ENCODE measurements around the gene GHRL. TPM values are rescaled to one million over a fixed set of nuclear protein-coding genes. Genes with fewer than 3 reads are reported as not detected.

Gene GHRL
- total RNA-seq, 1 experiment from 2014 or later: not detected

DNA sequence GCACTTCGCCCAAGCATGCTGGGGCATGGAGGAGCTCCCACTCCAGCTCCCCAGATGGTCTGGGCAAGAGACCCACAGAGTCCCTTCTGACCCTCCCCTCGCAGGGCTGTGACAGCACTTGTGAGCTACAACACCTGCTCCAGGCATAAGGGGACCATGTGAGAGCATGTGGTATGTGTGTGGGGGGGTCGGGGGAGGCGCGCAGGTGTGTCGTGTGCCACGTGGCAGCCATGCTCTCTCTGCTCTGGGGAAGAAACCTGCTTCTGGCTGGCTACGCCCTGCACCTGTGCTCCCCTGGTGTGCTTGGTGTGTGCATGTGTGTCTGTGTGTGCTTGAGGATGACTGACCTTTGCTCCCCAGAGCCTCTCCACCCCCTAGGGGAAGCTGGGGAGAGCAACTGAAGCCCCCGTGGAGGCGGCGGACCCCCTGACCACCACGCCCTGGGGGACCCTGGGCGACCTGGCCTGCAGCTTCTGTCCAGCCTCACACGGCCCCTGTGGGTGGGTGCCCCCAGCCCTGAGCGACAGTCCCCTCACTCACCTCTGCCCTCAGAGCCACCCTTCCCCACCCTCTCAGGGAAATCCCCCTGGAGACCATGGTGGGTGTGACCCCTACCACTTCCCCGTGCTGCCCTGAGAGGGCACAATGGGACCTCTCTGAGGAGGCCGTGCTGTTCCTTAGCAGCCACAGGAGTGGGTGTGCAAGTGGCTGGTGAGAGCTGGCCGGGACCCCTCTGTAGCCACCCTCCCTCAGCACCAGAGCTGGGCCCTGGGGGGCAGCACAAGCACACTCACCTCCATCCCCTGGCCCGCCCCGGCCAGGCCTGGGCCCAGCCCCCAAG is 44.8 kb upstream of the GHRL start:
- Histone ChIP-seq H3K9me3 (ENCODE audit: control insufficient read depth in 1 of 2, insufficient read depth in 1 of 2, low read depth in 1 of 2, low read length in 2 of 2) (no peaks in the 10 kb centered on the region), H3K79me2 (ENCODE audit: insufficient read depth, low read length) (no peaks in the 10 kb centered on the region), H3K4me3 (replicated peaks in 1 of 2; ENCODE audit: low read depth in 1 of 2, low read length in 2 of 2) (no peak overlapping the region), H3K9me2 (ENCODE audit: insufficient read depth) (no peaks in the 10 kb centered on the region), H3K4me2 (ENCODE audit: low read length) (no peak overlapping the region), H3K4me1 (ENCODE audit: control insufficient read depth in 1 of 2, insufficient read depth in 2 of 2, low read length in 2 of 2) (no peaks in the 10 kb centered on the region), H3K9ac (ENCODE audit: low read length) (no peak overlapping the region), H3K27ac (ENCODE audit: low read depth, low read length) (no peak overlapping the region), H3K36me3 (ENCODE audit: control insufficient read depth in 1 of 2, insufficient read depth in 2 of 2, low read length in 2 of 2) (no peaks in the 10 kb centered on the region), H3K27me3 (ENCODE audit: insufficient read depth, low read length) (no peaks in the 10 kb centered on the region), H2AFZ (ENCODE audit: low read depth, low read length, poor library complexity, severe bottlenecking) (no peak overlapping the region), H4K20me1 (ENCODE audit: insufficient read depth) (no peaks in the 10 kb centered on the region)
- no peak for ATAC-seq
- no peak for DNase-seq (ENCODE audit: low read depth, low spot score)
- ChIA-PET RAD21 (ENCODE audit: low non-redundant PET in 1 of 2, low total read pairs in 2 of 2, uncharacterized antibody in 2 of 2, unreplicated experiment in 2 of 2) (no interaction called here), POLR2A (no interaction called here), CTCF (no interaction called here)
- no TSS peak for BruUV-seq (replicated peaks)
- TF ChIP-seq, protein P1, sequence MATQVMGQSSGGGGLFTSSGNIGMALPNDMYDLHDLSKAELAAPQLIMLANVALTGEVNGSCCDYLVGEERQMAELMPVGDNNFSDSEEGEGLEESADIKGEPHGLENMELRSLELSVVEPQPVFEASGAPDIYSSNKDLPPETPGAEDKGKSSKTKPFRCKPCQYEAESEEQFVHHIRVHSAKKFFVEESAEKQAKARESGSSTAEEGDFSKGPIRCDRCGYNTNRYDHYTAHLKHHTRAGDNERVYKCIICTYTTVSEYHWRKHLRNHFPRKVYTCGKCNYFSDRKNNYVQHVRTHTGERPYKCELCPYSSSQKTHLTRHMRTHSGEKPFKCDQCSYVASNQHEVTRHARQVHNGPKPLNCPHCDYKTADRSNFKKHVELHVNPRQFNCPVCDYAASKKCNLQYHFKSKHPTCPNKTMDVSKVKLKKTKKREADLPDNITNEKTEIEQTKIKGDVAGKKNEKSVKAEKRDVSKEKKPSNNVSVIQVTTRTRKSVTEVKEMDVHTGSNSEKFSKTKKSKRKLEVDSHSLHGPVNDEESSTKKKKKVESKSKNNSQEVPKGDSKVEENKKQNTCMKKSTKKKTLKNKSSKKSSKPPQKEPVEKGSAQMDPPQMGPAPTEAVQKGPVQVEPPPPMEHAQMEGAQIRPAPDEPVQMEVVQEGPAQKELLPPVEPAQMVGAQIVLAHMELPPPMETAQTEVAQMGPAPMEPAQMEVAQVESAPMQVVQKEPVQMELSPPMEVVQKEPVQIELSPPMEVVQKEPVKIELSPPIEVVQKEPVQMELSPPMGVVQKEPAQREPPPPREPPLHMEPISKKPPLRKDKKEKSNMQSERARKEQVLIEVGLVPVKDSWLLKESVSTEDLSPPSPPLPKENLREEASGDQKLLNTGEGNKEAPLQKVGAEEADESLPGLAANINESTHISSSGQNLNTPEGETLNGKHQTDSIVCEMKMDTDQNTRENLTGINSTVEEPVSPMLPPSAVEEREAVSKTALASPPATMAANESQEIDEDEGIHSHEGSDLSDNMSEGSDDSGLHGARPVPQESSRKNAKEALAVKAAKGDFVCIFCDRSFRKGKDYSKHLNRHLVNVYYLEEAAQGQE (IDR thresholded peaks at IDR 0.05; ENCODE audit: low read depth): no peak
- TF ChIP-seq FOSL1 (IDR thresholded peaks at IDR 0.05; ENCODE audit: low read depth) (no peak), ZNF274 (IDR thresholded peaks at IDR 0.05; ENCODE audit: low read depth, low read length) (no peak)
- intact Hi-C loops (cut with micrococcal nuclease): no loop called here

DNA sequence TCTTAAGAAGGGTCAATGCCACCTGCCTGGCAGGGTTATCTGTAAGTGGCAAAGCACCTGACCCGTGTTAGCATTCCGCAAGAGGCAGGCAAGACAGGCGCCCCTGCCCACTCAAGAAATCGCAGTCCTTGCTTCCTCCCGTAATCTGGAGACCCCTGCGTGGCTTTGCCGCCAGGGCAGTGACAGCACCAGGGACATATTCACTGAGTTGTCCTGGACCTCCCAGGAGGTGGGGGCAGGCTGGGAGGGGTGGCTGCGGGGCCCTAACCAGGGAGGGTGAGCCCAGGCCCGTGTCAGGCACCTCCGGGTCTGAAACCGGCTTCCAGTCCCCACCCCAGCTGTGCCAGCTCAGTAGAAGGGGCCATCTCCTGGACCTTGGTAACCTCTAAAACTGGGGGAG is 44.0 kb upstream of the GHRL start:
- intact Hi-C loops (cut with micrococcal nuclease): no loop called here
- Histone ChIP-seq H3K4me1 (ENCODE audit: control insufficient read depth in 1 of 2, insufficient read depth in 2 of 2, low read length in 2 of 2) (no peaks in the 10 kb centered on the region), H3K9ac (ENCODE audit: low read length) (no peak overlapping the region), H3K9me2 (ENCODE audit: insufficient read depth) (no peaks in the 10 kb centered on the region), H3K4me3 (replicated peaks in 1 of 2; ENCODE audit: low read depth in 1 of 2, low read length in 2 of 2) (no peak overlapping the region), H3K4me2 (ENCODE audit: low read length) (no peak overlapping the region), H3K27me3 (ENCODE audit: insufficient read depth, low read length) (no peaks in the 10 kb centered on the region), H3K27ac (ENCODE audit: low read depth, low read length) (no peak overlapping the region), H4K20me1 (ENCODE audit: insufficient read depth) (no peaks in the 10 kb centered on the region), H3K36me3 (ENCODE audit: control insufficient read depth in 1 of 2, insufficient read depth in 2 of 2, low read length in 2 of 2) (no peaks in the 10 kb centered on the region), H2AFZ (ENCODE audit: low read depth, low read length, poor library complexity, severe bottlenecking) (no peak overlapping the region), H3K9me3 (ENCODE audit: control insufficient read depth in 1 of 2, insufficient read depth in 1 of 2, low read depth in 1 of 2, low read length in 2 of 2) (no peaks in the 10 kb centered on the region), H3K79me2 (ENCODE audit: insufficient read depth, low read length) (no peaks in the 10 kb centered on the region)
- no peak for ATAC-seq
- ChIA-PET POLR2A (no interaction called here), CTCF (no interaction called here), RAD21 (ENCODE audit: low non-redundant PET in 1 of 2, low total read pairs in 2 of 2, uncharacterized antibody in 2 of 2, unreplicated experiment in 2 of 2) (no interaction called here)
- no peak for DNase-seq (ENCODE audit: low read depth, low spot score)
- no TSS peak for BruUV-seq (replicated peaks)
- TF ChIP-seq CBX3 (IDR thresholded peaks at IDR 0.05; ENCODE audit: low read depth) (no peak), CEBPB (IDR thresholded peaks at IDR 0.05; ENCODE audit: low read depth) (no peak), EGR1 (IDR thresholded peaks at IDR 0.05; ENCODE audit: low read depth) (no peak)
- TF ChIP-seq, protein P1 (IDR thresholded peaks at IDR 0.05; ENCODE audit: low read depth): no peak
- TF ChIP-seq, protein P2, sequence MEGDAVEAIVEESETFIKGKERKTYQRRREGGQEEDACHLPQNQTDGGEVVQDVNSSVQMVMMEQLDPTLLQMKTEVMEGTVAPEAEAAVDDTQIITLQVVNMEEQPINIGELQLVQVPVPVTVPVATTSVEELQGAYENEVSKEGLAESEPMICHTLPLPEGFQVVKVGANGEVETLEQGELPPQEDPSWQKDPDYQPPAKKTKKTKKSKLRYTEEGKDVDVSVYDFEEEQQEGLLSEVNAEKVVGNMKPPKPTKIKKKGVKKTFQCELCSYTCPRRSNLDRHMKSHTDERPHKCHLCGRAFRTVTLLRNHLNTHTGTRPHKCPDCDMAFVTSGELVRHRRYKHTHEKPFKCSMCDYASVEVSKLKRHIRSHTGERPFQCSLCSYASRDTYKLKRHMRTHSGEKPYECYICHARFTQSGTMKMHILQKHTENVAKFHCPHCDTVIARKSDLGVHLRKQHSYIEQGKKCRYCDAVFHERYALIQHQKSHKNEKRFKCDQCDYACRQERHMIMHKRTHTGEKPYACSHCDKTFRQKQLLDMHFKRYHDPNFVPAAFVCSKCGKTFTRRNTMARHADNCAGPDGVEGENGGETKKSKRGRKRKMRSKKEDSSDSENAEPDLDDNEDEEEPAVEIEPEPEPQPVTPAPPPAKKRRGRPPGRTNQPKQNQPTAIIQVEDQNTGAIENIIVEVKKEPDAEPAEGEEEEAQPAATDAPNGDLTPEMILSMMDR (IDR thresholded peaks at IDR 0.05 in 2 of 3, conservative IDR thresholded peaks at IDR 0.05 in 1 of 3; ENCODE audit: borderline replicate concordance in 1 of 3, insufficient read depth in 1 of 3, low read depth in 2 of 3, low read length in 2 of 3): no peak

Data from HCT116 (cell line).